ENCODE measurements around the gene TCF23.
"Not testable (repeated sequence)": the region's sequence is repeated elsewhere in the genome, so short reads cannot be mapped to it uniquely, and the experiment has no call there.

TCF23 gene

DNA sequence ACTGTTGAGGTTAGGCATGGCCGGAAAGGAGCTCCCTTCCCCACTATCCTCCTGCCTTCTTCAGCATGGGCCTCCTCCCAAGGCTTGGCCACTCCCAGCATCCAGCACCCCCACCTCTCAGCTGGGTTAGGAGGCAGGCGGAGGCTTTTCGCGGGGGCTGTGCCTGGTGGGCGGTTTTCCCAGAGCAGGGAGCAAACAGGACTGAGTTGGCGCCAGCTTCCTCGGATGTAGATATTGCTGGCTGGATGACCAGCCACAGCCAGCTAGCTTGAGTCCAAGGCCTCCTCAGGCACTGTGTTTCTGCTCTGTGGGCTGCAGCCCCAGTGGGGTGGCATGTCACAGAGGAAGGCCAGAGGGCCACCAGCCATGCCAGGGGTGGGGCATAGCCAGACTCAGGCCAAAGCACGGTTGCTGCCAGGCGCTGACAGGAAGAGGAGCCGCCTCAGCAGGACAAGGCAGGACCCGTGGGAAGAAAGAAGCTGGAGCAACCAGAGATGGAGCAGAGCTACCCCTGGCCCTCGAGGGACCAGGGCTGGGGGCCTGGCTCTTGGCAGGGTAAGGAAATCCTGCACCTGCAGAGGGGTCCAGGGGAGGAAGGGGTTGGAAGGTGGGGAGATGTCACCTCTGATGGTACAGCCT, at the start of gene TCF23:
Gene TCF23, plus strand, starts transcription at position 204 of the 639 bp plus-strand sequence. Its CDS starts 130 bp downstream, at position 334.
- no peak for DNase-seq

DNA sequence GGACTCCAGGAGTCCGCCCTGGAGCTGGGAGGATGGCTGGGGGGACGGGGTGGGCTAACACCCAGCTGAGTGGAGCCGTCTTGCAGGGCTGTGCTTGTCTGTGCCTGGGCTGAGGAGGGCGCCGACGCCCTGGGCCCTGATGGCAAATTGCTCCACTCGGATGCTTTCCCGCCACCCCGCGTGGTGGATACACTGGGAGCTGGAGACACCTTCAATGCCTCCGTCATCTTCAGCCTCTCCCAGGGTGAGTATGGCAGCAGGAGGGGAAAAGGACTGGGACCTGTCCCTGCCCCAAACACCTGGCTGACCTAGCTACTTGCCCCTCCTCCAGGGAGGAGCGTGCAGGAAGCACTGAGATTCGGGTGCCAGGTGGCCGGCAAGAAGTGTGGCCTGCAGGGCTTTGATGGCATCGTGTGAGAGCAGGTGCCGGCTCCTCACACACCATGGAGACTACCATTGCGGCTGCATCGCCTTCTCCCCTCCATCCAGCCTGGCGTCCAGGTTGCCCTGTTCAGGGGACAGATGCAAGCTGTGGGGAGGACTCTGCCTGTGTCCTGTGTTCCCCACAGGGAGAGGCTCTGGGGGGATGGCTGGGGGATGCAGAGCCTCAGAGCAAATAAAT, 49.4 kb upstream of the TCF23 start:
- DNase-seq: peak; percentile 71

DNA sequence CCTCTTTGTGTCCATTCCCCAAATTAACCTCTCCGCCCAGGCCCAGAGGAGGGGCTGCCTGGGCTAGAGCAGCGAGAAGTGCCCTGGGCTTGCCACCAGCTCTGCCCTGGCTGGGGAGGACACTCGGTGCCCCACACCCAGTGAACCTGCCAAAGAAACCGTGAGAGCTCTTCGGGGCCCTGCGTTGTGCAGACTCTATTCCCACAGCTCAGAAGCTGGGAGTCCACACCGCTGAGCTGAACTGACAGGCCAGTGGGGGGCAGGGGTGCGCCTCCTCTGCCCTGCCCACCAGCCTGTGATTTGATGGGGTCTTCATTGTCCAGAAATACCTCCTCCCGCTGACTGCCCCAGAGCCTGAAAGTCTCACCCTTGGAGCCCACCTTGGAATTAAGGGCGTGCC, 48.8 kb upstream of the TCF23 start:
- DNase-seq: no peak

DNA sequence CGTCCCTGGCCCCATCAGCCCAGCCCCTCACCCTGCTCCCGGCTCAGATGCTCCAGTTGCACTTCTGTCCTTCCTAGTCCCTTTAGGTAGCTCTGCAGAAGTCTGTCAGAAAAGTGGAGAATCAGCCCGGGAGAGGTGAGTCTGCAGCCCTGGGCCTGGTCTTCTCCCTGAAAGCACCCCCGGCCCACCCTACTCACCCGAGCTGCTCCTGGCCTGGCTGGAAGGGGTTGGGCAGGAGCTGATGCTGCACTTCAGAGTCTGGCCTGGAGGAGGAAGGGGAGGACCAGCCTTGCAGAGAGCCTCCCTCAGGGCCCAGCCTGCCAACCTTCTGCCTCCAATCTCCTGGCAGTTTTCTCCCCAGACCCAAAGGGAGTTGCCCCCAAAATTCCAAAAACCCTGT, 46.5 kb upstream of the TCF23 start:
- DNase-seq: no peak

DNA sequence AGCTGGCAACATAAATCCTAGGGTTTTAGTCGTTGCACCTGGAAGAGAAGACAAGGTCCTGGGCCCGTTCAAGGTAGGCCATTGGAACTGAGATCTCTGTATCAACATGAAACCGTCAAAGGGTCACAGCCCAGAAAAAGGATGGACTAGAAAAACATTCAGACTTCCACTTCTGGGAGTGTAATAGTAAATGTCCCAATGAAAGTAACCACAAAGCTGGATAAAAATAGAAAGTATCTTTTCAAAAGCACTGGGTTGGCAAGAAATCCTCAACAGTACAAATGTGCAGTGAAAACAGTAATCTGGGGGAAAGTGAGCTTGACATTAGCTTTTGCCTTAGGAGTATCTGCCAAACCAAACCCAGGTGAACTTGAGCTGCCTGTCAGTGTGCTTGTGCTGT, 42.8 kb upstream of the TCF23 start:
- DNase-seq: no peak

DNA sequence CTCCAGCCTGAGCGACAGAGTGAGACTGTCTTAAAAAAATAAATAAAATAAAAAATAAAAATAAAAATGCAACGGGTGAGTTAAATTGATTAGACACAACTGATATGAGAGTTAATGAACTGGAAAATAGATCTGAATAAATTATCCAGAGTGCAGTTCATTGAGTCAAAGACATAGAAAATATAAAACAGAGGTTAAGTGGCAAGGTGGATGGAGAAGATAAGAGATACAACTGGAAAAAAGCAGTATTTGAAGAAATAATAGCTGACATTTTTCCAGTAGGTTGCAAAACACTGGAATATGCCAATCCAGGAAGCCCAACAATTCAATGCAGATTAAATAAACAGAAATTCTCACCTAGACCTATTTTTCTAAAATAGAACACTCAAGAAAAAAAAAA, 40.6 kb upstream of the TCF23 start:
- DNase-seq: no peak

DNA sequence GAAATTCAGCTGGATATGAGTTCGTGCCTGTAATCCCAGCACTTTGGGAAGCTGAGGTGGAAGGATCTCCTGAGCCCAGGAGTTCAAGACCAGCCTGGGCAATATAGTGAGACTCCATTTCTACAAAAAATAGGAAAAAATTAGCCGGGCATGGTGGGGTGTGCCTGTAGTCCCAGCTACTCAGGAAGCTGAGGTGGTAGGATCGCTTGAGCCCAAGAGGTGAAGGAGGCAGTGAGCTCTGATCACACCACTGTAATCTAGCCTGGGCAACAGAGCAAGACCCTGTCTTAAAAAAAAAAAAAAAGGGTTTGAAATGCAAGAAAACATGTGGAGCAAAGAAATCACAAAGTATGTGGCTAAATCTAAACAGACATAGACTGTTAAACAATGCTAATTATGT, 39.7 kb upstream of the TCF23 start:
- DNase-seq: no peak

DNA sequence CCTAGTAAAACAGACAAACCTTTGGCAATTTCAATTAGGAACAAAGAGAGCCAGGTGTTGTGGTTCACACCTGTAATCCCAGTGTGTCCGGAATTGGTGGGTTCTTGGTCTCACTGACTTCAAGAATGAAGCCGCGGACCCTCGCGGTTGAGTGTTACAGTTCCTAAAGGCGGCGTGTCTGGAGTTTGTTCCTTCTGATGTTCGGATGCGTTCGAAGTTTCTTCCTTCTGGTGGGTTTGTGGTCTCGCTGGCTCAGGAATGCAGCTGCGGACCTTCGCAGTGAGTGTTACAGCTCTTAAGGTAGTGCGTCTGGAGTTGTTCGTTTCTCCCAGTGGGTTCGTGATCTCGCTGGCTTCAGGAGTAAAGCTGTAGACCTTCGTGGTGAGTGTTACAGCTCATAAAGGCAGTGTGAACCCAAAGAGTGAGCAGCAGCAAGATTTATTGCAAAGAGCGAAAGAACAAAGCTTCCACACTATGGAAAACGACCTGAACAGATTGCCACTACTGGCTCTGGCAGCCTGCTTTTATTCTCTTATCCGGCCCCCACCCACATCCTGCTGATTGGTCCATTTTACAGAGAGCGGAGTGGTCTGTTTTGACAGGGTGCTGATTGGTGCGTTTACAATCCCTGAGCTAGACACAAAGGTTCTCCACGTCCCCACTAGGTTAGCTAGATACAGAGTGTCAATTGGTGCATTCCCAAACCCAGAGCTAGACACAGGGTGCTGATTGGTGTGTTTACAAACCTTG, 38.0 kb upstream of the TCF23 start:
- not testable (repeated sequence) for DNase-seq

DNA sequence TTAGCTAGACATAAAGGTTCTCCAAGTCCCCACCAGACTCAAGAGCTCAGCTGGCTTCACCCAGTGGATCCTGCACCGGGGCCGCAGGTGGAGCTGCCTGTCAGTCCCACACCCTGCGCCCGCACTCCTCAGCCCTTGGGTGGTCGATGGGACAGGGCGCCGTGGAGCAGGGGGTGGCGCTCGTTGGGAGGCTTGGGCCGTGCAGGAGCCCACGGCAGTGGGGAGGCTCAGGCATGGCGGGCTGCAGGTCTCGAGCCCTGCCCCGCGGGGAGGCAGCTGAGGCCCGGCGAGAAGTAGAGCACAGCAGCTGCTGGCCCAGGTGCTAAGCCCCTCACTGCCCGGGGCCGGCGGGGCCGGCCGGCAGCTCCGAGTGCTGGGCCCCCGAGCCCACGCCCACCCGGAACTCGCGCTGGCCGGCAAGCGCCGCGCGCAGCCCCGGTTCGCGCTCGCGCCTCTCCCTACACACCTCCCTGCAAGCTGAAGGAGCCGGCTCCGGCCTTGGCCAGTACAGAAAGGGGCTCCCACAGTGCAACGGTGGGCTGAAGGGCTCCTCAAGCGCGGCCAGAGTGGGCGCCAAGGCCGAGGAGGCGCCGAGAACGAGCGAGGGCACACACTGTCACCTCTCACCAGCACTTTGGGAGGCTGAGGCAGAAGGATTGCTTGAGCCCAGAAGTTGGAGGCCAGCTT, 37.3 kb upstream of the TCF23 start:
- DNase-seq: not testable (repeated sequence)

DNA sequence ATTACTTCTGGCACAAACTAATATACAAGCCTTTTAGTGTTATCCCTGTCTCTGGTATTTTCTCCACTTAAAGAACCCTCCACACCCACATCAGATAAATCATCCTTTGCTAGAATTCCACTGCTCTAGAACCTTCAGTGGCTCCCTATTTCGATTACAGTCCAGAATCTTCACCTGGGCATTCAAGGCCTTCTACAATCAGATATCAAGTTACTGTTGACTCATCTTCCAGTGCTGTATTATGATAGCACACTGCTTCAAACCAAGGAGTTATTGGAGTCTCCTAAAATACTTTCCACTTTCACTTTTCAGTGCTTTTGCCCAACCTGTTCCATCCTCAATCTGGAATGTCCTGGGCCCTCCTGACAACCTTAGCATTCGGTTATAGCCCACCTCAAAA, 33.3 kb upstream of the TCF23 start:
- DNase-seq: peak; percentile 20

DNA sequence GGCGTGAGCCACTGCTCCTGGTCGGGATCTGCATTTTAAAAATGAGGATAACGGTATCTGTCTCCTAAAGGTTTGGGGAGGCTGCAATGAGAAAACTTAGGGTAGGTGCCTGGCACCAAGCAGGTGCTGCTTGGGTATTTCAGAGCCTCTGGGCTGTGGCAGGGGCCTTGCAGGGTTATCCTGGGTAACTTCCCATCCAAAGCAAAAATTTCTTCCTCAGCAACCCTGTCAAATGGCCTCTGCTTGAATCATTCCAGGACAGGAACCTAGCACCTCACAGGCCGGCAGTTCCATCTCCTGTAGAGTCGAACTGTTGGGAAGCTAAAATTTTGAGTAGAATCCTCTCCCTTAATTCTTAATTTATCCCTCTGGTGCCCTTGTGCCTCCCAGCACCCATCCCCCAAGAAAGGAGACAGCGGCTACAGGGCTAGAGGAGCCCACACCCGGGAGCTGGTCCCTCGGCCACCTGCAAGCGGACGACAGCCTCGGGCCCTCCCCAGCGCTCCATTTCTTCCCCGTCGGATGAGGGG, 30.7 kb upstream of the TCF23 start:
- peak; percentile 56 for DNase-seq

DNA sequence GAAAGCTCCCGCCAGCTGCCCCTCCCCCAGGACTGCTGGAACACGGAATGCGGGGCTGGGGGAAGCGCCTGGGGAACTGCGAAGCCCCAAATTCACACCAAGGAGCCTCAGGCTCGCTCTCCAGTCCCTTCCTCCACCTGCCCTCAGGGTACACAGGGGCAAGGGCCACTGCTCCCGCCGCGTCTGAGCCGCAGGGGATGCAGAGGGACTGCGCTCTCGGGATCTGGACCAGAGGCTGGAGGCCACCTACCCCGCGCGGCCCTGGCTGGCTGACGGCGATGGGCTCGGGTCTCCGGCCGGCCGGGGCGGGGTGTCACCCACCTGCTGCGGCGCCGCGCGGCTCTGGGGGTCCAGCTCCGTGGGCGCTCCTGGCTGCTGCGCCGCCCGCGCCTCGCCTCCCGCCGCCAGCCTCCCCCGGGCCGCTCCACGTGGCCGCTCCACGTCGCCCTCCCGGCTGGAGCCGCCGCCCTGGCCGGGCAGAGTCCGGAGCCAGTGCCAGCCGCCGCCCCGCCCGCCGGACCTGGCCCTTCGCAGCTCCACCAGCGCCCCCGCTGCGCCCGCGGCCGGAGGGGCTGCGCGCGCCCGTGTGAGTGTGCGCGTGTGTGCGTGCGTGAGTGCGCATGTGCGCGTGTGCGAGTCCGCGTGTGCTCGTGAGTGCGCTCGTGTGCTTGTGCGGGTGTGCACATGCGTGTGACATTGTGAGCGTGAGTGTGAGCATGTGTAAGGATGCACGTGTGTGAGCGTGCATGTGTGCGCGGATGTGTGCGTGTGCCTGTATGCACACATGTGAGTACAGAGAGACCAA, 30.1 kb upstream of the TCF23 start, which contains the start of gene CGREF1:
Gene CGREF1, minus strand, starts transcription at position 604 of the 805 bp plus-strand sequence. CDS start 14,762 bp downstream, outside the sequence.
- peak; percentile 56 for DNase-seq

DNA sequence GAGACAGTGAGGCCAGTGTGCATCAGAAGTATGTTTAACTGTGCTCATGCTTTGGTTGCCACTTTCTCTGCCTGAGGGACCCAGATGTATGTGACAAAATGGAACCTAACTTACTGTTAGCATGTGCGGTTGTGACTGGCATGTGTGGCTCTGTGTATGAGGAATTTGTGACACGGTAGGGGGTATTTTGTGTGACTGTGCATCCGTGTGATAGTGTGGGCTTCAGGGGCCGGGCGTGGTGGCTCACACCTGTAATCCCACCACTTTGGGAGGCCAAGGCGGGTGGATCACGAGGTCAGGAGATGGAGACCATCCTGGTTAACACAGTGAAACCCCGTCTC, 29.5 kb upstream of the TCF23 start:
- DNase-seq: not testable (repeated sequence)

DNA sequence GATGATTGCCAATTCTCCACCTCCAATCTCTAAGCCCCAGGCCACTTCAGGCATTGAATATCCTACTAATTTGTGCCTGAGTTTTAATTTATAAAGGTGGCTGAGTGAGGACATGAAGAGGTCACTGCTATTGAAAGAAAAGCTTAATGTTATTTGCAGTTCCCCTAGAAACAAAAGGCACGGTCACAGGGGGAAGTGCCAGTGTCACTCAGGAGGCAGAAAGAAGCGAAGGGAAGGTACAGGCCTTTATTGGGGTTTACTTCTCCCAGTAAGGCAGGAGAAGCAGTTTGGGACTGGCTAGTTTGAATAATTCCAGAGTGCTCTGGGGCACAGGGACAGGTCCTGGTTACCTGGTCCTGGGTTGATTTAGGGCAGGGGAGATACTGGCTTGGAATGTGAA, 26.9 kb upstream of the TCF23 start:
- DNase-seq: no peak

DNA sequence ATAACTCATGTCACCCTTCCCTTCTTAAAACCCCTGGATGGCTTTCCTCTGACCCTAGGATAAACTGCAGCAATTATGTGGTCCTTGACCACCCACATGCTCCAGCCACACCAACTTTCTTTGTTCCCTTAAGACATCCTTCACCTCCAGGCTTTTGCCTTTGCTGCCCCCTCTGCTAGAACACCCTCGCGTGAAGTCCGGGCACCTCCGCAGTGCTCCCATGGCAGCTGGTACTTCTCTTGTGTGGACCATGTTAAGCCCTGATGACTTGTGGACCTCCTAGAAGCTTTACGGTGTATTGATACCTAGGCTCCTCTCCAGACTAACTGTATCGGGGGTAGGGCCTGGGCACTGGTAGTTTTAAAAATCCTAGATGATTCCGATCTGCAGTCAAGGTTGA, 26.0 kb upstream of the TCF23 start:
- DNase-seq: no peak

DNA sequence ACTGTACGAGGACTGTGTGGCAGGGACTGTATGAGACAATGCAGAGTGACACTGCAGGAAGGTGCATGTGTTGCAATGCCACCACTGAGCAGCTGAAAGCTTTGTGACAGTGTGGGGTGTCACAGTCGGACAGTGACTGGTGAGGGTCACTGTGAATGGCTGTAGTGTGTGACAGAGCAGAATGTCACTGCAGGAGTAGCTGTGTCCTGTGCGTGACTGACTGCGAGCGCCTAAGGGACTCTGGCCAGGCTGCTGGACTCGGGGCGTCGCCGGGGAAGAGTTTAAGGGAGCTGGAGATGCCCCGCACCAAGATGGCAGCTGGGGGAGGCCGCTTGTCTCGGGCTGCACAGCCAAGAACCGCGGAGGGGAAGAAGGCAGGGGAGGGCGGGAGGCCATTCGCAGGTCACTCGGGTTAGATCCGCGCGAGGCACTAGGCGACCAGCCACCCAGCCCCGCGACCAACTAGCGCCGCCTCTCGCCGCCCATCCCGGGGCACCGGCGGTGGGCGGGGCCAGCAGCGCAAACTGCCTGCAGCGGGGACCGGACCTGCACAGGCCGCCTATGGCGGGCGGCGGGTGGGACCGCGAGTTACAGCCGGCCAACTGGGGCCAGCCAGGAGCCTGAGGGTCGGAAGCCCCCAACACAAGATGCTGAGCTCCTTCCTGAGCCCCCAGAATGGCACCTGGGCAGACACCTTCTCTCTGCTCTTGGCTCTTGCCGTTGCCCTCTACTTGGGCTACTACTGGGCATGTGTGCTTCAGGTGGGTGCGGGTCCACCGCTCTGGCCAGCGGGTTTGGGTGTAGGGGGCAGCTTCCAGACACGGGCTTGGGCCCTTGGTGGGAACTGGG, 25.3 kb upstream of the TCF23 start, which contains the start of gene ABHD1:
Gene ABHD1, plus strand, starts transcription at position 514 of the 849 bp plus-strand sequence. Its CDS starts 134 bp downstream, at position 648.
- DNase-seq: peak; percentile 72

DNA sequence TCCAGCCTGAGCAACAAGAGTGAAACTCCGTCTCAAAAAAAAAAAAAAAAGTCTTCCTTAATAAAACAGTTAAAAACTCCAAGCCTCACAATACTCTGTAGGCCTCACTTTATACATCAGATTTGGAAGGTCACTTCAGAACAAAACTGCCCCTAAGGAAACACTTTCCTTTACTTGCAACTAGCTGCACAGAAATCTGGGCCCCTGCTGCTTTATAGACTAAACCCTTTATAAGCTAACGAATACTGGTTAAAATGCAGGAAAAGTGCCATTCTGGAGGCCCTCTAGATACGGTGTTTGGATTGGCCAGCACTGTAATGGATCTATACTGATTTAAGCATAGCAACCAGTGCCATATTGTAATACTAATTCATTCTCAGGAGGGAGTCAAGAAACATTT, 23.7 kb upstream of the TCF23 start:
- DNase-seq: no peak

DNA sequence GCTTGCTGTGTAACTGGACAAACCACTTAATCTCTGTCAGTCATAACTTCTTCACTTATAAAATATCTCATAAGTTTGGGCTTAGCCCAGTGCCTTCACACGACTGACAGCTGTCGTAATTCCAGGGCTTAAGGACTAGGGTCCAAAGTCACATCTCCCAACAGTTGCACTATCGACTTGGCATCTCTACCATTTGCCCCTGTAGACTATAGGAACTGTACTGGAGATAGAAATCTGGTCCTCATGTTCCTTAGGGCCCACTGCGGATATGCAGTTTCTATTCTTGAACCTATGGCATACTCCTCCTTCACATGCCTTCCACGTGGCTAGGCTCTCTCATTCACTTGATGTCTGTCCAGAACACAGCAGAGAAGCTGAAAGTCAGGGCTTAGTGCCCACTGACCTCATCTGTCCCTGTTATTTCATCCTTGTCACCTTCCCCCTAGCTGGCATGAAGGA, 22.5 kb upstream of the TCF23 start:
- no peak for DNase-seq

DNA sequence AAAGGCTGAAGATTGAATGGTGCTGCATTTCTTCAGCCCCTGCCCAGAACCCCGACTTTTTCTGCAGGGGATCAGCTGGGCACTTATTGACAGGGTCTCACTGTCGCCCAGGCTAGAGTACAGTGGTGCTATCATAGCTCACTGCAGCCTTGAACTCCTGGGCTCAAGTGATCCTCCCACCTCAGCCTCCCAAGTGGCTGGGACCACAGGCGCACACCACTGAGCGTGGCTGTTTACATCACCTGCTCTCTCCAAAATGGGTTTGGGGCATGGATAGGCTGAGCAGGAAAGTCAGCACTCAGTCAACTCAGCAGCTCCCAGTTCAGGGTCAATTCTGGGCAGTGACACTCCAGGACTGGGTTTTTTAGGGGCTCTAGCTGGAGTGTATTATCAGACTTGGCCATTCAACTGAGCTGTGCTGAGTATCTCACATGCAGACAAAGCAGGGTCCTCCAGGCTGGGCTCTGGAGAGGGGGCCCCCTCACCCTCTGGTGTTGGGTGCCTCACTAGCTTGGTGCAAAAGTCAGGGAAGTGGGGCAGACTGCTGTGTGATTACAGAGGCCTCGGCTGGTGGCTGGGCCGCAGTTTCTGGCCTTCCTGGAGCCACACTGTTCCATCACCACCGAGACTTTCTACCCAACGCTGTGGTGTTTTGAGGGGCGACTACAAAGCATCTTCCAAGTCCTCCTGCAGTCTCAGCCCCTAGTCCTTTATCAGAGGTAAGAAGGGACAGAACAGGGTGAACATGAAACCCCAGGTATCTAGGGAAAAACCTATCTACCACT, 20.7 kb upstream of the TCF23 start:
- no peak for DNase-seq
